H9 (cell line): ENCODE results near the gene SNRNP70. TPM values are rescaled to one million over a fixed set of nuclear protein-coding genes. Genes with fewer than 3 reads are reported as not detected.
A peak's percentile ranks its signal among the peaks of the same experiment; 100 is the strongest.

Source experiments
- DNase-seq: peaks from one replicate; pipeline ENCODE4 v3.0.0-alpha.2; 2017
- H2AFZ ChIP-seq: one replicate; pipeline ENCODE4 v1.6.1; 2013; ENCODE audit warnings: mild to moderate bottlenecking, low read length, control low read depth, moderate library complexity
- H2AK5ac ChIP-seq: 2 replicates; pipeline ENCODE4 v1.6.1; 2013; ENCODE audit warnings: low read length, control low read depth, mixed read lengths; ENCODE audit not compliant: insufficient read length
- H2BK120ac ChIP-seq: one replicate; pipeline ENCODE4 v1.6.1; 2013; ENCODE audit warnings: low read depth, mild to moderate bottlenecking, low read length, control low read depth, inconsistent platforms; ENCODE audit not compliant: poor library complexity, severe bottlenecking
- H2BK12ac ChIP-seq: 2 replicates; pipeline ENCODE4 v1.6.1; 2013; ENCODE audit warnings: low read length, control low read depth, mixed read lengths, low read depth; ENCODE audit not compliant: insufficient read length
- H2BK15ac ChIP-seq: 2 replicates; pipeline ENCODE4 v1.6.1; 2013; ENCODE audit warnings: low read depth, low read length, control low read depth
- H2BK20ac ChIP-seq: one replicate; pipeline ENCODE4 v1.6.1; 2013; ENCODE audit warnings: low read depth, mild to moderate bottlenecking, low read length, control low read depth, inconsistent platforms; ENCODE audit not compliant: poor library complexity, severe bottlenecking
- H2BK5ac ChIP-seq: 2 replicates; pipeline ENCODE4 v1.6.1; 2013; ENCODE audit warnings: low read length, control low read depth, mixed read lengths; ENCODE audit not compliant: insufficient read length
- H3K14ac ChIP-seq: 2 replicates; pipeline ENCODE4 v1.6.1; 2013; ENCODE audit warnings: low read length, control low read depth; ENCODE audit not compliant: insufficient read depth
- H3K18ac ChIP-seq: 2 replicates; pipeline ENCODE4 v1.6.1; 2013; ENCODE audit warnings: low read depth, mild to moderate bottlenecking, mixed read lengths, low read length, control low read depth; ENCODE audit not compliant: insufficient read length
- H3K23ac ChIP-seq: 2 replicates; pipeline ENCODE4 v1.6.1; 2013; ENCODE audit warnings: low read length, control low read depth, mixed read lengths, low read depth; ENCODE audit not compliant: insufficient read length
- H3K23me2 ChIP-seq: 2 replicates; pipeline ENCODE4 v1.6.1; 2013; ENCODE audit warnings: low read depth, mild to moderate bottlenecking, mixed read lengths, low read length, control low read depth; ENCODE audit not compliant: insufficient read length, poor library complexity, severe bottlenecking
- H3K27ac ChIP-seq: 2 replicates; pipeline ENCODE4 v1.5.1; 2013; ENCODE audit warnings: low read length, control low read depth, mixed read lengths, low read depth; ENCODE audit not compliant: insufficient read length
- H3K27me3 ChIP-seq: 2 replicates; pipeline ENCODE4 v1.6.1; 2013; ENCODE audit warnings: low read length, control low read depth, inconsistent platforms; ENCODE audit not compliant: insufficient read depth
- H3K4ac ChIP-seq: 2 replicates; pipeline ENCODE4 v1.6.1; 2013; ENCODE audit warnings: low read depth, mild to moderate bottlenecking, control low read depth, inconsistent platforms, low read length, moderate library complexity
- H3K4me1 ChIP-seq: 2 replicates; pipeline ENCODE4 v1.6.1; 2013; ENCODE audit warnings: low read length, control low read depth, inconsistent platforms; ENCODE audit not compliant: insufficient read depth
- H3K4me2 ChIP-seq: 2 replicates; pipeline ENCODE4 v1.6.1; 2013; ENCODE audit warnings: low read length, control low read depth, mixed read lengths; ENCODE audit not compliant: insufficient read length, insufficient read depth
- H3K56ac ChIP-seq: 2 replicates; pipeline ENCODE4 v1.6.1; 2013; ENCODE audit warnings: low read depth, mild to moderate bottlenecking, mixed read lengths, low read length, control low read depth; ENCODE audit not compliant: insufficient read length
- H3K79me1 ChIP-seq: 2 replicates; pipeline ENCODE4 v1.6.1; 2013; ENCODE audit warnings: low read depth, mild to moderate bottlenecking, moderate library complexity, low read length, control low read depth, inconsistent platforms; ENCODE audit not compliant: insufficient read depth, poor library complexity, severe bottlenecking
- H3K79me2 ChIP-seq: 2 replicates; pipeline ENCODE4 v1.6.1; 2013; ENCODE audit warnings: low read length, control low read depth, inconsistent platforms; ENCODE audit not compliant: insufficient read depth
- H3K9ac ChIP-seq: 2 replicates; pipeline ENCODE4 v1.6.1; 2013; ENCODE audit warnings: low read length, control low read depth, mixed read lengths; ENCODE audit not compliant: insufficient read length; ENCODE audit errors: extremely low read depth
- H3K9me3 ChIP-seq: one replicate; pipeline ENCODE4 v1.6.1; 2013; ENCODE audit warnings: low read depth, low read length, inconsistent platforms; ENCODE audit not compliant: control insufficient read depth
- H3T11ph ChIP-seq: one replicate; pipeline ENCODE4 v1.6.1; 2013; ENCODE audit warnings: mild to moderate bottlenecking, low read length, control low read depth, inconsistent platforms
- H4K20me1 ChIP-seq: one replicate; pipeline ENCODE4 v1.6.1; 2013; ENCODE audit not compliant: control insufficient read depth, insufficient read length, insufficient read depth
- H4K5ac ChIP-seq: 2 replicates; pipeline ENCODE4 v1.6.1; 2013; ENCODE audit warnings: low read depth, mild to moderate bottlenecking, mixed read lengths, low read length, control low read depth; ENCODE audit not compliant: insufficient read length
- H4K8ac ChIP-seq: replicated peaks from 2 replicates; pipeline ENCODE4 v1.6.1; 2013; ENCODE audit warnings: low read length, control low read depth, mixed read lengths, low read depth; ENCODE audit not compliant: insufficient read length
- H4K91ac ChIP-seq: 2 replicates; pipeline ENCODE4 v1.6.1; 2013; ENCODE audit warnings: low read depth, mild to moderate bottlenecking, moderate library complexity, mixed read lengths, low read length, control low read depth; ENCODE audit not compliant: insufficient read length
- H3K27ac Mint-ChIP-seq, 3 experiments: 2 replicates in 2 of 3; 3 replicates in 1 of 3; pipeline ENCODE4 v1.8.0; 2020 to 2021; ENCODE audit warnings: mixed read lengths in 3 of 3, mild to moderate bottlenecking in 1 of 3, moderate library complexity in 1 of 3
- H3K27me3 Mint-ChIP-seq: 2 replicates; pipeline ENCODE4 v1.8.0; 2021; ENCODE audit warnings: low read depth, mild to moderate bottlenecking, moderate library complexity, mixed read lengths
- H3K36me3 Mint-ChIP-seq, 3 experiments: 2 replicates in 2 of 3; 3 replicates in 1 of 3; pipeline ENCODE4 v1.8.0; 2020 to 2021; ENCODE audit warnings: low read depth in 3 of 3, mixed read lengths in 3 of 3; ENCODE audit not compliant: insufficient read depth in 1 of 3
- H3K4me1 Mint-ChIP-seq, 2 experiments: 2 replicates each; pipeline ENCODE4 v1.8.0; 2020; ENCODE audit warnings: mixed read lengths in 2 of 2
- H3K4me3 Mint-ChIP-seq, 2 experiments: 2 replicates in 1 of 2; 3 replicates in 1 of 2; pipeline ENCODE4 v1.8.0; 2020 to 2021; ENCODE audit warnings: mild to moderate bottlenecking in 2 of 2, mixed read lengths in 2 of 2, moderate library complexity in 1 of 2
- H3K9me3 Mint-ChIP-seq, 2 experiments: 2 replicates in 1 of 2; 3 replicates in 1 of 2; pipeline ENCODE4 v1.8.0; 2020; ENCODE audit warnings: mild to moderate bottlenecking in 2 of 2, mixed read lengths in 2 of 2, moderate library complexity in 1 of 2
- WGBS: extraction: QIAGEN DNeasy Blood & Tissue Kit; methylation state at CpG from one replicate; pipeline ENCODE4 v1.1.7; 2013; ENCODE audit warnings: missing lambda C conversion rate, low lambda C conversion rate, mixed read lengths; ENCODE audit not compliant: insufficient read length; ENCODE audit errors: extremely low coverage; 5-methylcytosine and 5-hydroxymethylcytosine counted together
- total RNA-seq: library from RNA; stranded (reverse); gene quantifications from 2 replicates; pipeline ENCODE4 v1.2.1, GENCODE V29; 2021
- TF ChIP-seq, protein P1 (sequence below): fragments of 200-600 bp; sonication (generic); conservative IDR thresholded peaks from 3 replicates; pipeline ENCODE4 v1.8.0; 2021; ENCODE audit warnings: antibody characterized with exemption, mild to moderate bottlenecking

The SNRNP70 gene
- total RNA-seq, 1 experiment from 2014 or later, result 295 TPM

DNA sequence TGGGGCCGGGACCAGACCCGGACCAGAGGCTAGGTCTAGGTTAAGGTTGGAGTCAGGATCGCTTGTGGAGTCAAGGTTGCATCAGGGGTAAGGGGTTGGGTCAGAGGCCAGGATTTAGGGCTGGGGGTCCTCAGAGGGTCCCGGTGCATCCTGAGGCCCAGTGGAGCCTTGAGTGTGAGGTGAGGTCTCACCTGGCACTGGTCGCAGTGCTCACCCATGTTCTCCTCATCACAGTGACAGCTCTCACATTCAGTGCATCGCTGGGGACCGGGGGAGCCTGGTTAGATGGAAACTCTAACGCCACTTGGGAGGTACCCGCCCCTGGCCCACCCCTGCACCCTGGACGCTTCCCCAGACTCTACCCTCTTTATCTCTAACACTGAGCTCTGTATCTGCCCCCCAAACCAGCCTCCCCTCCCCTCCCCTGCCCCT lies 66.9 kb downstream of the SNRNP70 start:
- H3K56ac ChIP-seq, result no peak overlapping the region
- H3K4me3 Mint-ChIP-seq, result peak overlapping the region in 1 of 2 experiments; percentile 96; a peak in 4 of 5 replicates
- no peak overlapping the region for H3K4ac ChIP-seq
- H3T11ph ChIP-seq, result no peak overlapping the region
- no peak overlapping the region for H4K91ac ChIP-seq
- peaks cover 0 to 6% of the 10 kb centered on the region in 2 experiments; a peak in 2 of 5 replicates for H3K9me3 Mint-ChIP-seq
- H3K27me3 Mint-ChIP-seq, result peaks cover 43% of the 10 kb centered on the region
- H3K18ac ChIP-seq, result no peak overlapping the region
- no peak overlapping the region for H2BK120ac ChIP-seq
- H2BK12ac ChIP-seq, result no peak overlapping the region
- H2AFZ ChIP-seq, result no peak overlapping the region
- H2BK5ac ChIP-seq, result no peak overlapping the region
- no peak overlapping the region for H3K27ac ChIP-seq
- peak overlapping the region; percentile 54 for H3K4me2 ChIP-seq
- H3K79me2 ChIP-seq, result no peaks in the 10 kb centered on the region
- H3K4me1 ChIP-seq, result peaks cover 7% of the 10 kb centered on the region; the same call in 1 of the 2 replicates
- H3K27me3 ChIP-seq, result no peaks in the 10 kb centered on the region; the same call in 1 of the 2 replicates
- TF ChIP-seq, protein P1, sequence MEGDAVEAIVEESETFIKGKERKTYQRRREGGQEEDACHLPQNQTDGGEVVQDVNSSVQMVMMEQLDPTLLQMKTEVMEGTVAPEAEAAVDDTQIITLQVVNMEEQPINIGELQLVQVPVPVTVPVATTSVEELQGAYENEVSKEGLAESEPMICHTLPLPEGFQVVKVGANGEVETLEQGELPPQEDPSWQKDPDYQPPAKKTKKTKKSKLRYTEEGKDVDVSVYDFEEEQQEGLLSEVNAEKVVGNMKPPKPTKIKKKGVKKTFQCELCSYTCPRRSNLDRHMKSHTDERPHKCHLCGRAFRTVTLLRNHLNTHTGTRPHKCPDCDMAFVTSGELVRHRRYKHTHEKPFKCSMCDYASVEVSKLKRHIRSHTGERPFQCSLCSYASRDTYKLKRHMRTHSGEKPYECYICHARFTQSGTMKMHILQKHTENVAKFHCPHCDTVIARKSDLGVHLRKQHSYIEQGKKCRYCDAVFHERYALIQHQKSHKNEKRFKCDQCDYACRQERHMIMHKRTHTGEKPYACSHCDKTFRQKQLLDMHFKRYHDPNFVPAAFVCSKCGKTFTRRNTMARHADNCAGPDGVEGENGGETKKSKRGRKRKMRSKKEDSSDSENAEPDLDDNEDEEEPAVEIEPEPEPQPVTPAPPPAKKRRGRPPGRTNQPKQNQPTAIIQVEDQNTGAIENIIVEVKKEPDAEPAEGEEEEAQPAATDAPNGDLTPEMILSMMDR, result no peak
- peaks cover 16 to 52% of the 10 kb centered on the region in 2 experiments for H3K4me1 Mint-ChIP-seq
- no peak overlapping the region for H3K14ac ChIP-seq
- peaks cover 0 to 10% (median 0%) of the 10 kb centered on the region in 3 experiments; a peak in 3 of 7 replicates for H3K36me3 Mint-ChIP-seq
- H2BK20ac ChIP-seq, result no peak overlapping the region
- no CpG with 5 or more reads among the region's 10 CpGs for WGBS
- no peak overlapping the region; the same call in 1 of the 2 replicates for H2BK15ac ChIP-seq
- H4K20me1 ChIP-seq, result no peaks in the 10 kb centered on the region
- no peak overlapping the region for H3K9ac ChIP-seq
- H3K27ac Mint-ChIP-seq, result no peak overlapping the region
- no peak overlapping the region for H2AK5ac ChIP-seq
- no peak overlapping the region for H4K8ac ChIP-seq
- no peaks in the 10 kb centered on the region for H3K79me1 ChIP-seq
- no peak overlapping the region for H3K23ac ChIP-seq
- no peaks in the 10 kb centered on the region for H3K9me3 ChIP-seq
- H4K5ac ChIP-seq, result no peak overlapping the region
- no peak for DNase-seq
- H3K23me2 ChIP-seq, result peaks cover 17% of the 10 kb centered on the region
